Measurements from ENCODE around the gene MAFG. TPM values are rescaled to one million over a fixed set of nuclear protein-coding genes. Genes with fewer than 3 reads are reported as not detected.
"Not testable (repeated sequence)": the region's sequence is repeated elsewhere in the genome, so short reads cannot be mapped to it uniquely, and the experiment has no call there.

Gene MAFG
- total RNA-seq, 2 donors from 2014 or later = 19.6 to 35.2 TPM

DNA sequence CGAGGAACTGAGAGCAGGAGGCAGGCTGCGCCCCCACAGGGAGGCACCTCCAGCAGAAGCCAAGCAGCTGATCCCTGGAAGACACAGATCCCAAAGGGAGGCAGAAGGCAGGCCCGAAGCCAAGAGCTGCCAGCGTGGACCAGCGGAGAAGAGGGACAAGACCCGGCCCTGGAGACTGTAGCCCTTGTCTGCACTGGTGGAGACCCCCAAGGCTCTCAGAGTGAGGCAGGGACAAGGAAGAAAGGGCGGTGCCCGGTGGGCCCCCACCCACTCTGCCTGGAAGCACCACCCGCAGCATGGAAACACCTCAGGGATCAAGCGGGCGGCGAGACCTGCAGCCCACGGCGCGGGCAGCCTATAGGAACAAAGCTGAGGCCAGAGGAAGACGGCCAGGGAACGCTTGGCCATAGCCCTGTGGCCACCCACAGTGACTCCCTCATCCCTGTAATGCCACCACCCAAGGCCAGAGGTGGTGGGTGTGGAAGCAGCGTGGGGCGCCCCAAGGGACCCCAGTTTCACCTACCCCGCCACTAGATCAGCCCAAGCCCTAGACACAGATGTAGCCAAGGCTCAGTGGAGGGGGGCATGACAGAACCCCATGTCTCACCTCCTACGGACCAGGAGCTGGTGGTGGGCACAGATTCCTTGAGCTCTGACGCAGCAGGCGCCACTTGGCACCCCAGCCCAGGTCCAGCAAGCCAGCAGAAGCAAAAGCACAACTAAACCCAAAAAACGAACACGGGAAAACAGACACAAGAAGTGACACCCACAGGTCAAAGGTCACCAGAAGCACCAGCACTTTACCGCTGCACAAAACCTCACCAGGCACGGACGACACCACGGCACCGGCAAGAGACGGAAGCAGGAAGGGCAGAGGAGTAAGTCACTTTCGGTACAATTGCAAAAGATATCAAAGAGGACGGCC is 6.7 kb downstream of the MAFG start:
- peak overlapping the region in 1 of 2 donors; percentile 9 for H3K27ac Mint-ChIP-seq
- ATAC-seq (no peak), DNase-seq (ENCODE audit: low spot score in 2 of 2) (no peak)
- H3K36me3 Mint-ChIP-seq = peaks cover 0 to 8% of the 10 kb centered on the region in 2 donors
- H3K9me3 Mint-ChIP-seq = no peaks in the 10 kb centered on the region

DNA sequence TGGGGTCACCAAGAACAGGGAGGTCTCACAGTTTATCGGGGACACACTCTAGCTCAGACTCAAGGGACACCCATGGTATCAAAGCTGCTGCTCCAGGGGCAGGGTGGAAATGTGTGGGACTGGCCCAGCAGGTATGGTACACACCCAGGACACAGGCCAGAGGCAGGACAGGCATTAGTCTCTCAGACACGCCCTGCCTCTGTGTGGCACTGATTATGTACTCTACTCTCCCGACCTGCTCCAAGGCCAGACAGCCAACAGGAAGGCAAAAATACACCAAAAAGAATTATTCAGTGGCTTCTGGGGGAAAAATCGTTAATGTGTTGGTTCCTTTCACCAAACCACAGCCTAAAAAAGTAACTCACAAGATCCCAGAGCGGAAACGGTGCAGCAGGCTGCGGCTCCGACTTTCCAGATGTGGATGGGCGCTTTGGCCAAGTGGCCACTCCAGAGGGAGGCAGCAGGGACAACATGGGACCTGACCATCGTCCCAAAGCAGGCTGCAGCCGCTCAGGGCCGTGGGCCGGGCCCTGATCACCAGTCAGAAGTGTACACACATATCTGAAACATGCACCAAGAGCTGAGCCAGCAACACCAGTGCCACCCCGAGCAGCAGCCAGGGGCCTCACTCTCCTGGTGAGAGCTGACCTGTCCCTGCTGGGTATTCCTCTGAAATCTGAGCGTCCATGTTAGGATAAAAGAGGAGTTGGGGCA is 8.5 kb downstream of the MAFG start:
- ATAC-seq (no peak), DNase-seq (ENCODE audit: low spot score in 2 of 2) (no peak)
- Mint-ChIP-seq H3K9me3 (no peaks in the 10 kb centered on the region), H3K36me3 (peaks cover 0 to 8% of the 10 kb centered on the region in 2 donors), H3K27ac (peak overlapping the region; percentile 88 to 89)

DNA sequence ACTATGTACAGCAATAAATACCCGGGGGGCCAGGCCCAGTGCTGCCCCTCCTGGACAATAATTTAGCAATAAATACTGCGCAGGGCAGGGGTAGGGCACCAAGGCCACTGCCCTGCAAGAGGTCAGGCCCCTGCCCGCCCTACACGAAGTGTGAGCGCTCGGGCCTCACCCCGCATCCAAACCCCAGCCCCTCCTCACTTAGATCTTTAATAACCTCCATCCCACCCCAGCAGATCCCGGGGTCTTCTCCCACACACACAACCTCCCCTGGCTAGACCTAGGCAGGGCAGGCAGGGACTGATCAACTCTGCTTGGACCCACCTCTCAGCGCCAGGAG is 9.2 kb downstream of the MAFG start:
- ATAC-seq = peak; percentile 48 to 53
- not testable (repeated sequence) for H3K36me3 Mint-ChIP-seq

DNA sequence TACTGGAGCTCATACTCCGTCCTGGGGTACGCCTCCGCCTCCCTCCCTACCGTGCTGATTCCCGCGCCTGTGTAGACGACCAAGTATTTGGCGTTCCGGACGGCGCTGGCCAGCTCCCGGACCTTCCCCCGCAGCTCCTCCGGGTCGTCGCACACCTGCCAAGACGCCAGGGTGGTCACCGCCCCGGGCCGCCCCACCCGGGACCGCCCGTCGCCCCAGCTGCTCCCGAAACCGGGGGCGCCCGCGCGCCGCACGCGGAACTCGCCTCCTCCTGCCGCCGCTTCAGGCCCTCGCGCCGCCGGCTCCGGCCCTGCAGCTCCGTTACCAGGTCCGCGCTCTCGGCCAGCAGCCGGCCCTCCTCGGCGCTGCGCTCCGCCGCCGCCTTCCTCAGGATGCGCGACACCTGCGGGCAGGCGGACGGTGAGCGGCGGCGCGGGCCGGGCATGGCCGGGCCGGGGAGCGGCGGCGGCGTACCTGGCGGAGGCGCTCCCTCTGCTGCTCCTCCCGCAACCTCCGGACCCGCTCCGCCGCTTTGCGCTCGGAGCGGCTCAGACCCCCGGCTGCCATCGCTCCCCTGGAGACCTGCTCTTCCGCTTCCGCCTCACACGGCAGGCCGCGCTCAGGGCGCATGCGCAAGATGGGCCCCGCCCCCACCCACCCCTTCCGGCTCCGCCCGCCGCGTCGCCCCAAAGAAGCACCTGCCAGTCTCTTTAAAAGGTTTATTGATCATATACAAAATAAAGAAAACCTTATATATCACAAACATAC is 9.8 kb downstream of the MAFG start, which contains the start of gene SIRT7:
Gene SIRT7 (minus strand): TSS at position 612 of the 768 bp plus-strand sequence. CDS start 45 bp downstream, at position 567.
- H3K9me3 Mint-ChIP-seq = no peaks in the 10 kb centered on the region
- ATAC-seq = peak; percentile 88 to 90
- peaks cover 0 to 8% of the 10 kb centered on the region in 2 donors for H3K36me3 Mint-ChIP-seq
- peak; percentile 79 to 84 for DNase-seq (ENCODE audit: low spot score in 2 of 2)
- peak within 1 kb of the TSS; percentile 88 to 93 for H3K27ac Mint-ChIP-seq

More for the DNA sequence above, 9.2 kb downstream of the MAFG start:
- not testable (repeated sequence) for DNase-seq (ENCODE audit: low spot score in 2 of 2); H3K9me3 Mint-ChIP-seq
- peak overlapping the region; percentile 88 to 93 for H3K27ac Mint-ChIP-seq

DNA sequence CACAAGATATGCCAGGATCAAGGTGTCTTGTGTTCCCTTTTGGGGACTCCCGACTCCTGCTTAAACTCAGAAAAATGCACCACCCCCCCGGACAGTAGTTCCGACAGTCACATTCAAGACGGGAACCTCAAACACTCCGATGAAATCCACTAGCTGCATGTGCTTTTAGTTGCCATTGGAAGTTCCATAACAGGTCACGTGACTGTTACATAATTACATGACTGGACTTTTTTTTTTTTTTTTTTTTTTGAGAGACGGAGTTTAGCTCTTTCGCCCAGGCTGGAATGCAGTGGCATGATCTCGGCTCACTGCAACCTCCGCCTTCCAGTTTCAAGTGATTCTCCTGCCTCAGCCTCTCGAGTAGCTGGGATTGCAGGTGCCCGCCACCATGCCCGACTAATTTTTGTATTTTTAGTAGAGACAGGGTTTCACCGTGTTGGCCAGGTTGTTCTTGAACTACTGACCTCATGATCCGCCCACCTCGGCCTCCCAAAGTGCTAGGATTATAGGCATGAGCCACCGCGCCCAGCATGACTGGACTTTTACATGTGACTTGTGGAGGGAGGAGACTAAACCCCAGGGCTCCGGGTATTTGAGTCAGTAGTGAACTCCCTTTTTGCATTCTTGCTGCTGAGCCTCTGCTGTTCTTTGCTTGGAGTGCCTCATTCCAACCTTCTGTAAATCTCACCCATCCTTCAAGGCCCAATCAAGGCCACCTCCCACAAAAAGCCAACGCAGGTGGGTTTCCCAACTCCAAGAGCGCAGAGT is 11.1 kb downstream of the MAFG start:
- Mint-ChIP-seq H3K9me3 (no peaks in the 10 kb centered on the region), H3K36me3 (peaks cover 0 to 8% of the 10 kb centered on the region in 2 donors), H3K27ac (peak overlapping the region; percentile 22 to 88)
- no peak for ATAC-seq
- no peak for DNase-seq (ENCODE audit: low spot score in 2 of 2)

DNA sequence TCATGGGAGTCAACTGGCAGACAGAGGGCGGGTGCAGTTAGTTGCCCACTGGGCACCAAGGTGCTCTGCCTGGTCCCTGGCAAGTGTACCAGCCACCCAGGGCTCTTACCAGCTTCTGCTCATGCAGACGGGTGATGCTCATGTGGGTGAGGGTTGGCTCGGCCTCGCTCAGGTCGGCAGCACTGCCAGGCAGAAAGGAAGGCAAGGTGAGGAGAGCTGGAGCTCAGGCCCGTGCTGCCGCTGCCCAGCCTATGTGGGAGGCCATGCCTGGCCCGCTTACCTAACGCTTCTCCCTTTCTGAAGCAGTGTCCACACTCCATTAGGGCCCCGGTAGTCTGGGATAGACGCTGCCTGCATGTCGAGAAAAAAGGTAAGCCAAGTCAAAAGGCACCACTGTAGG is 12.2 kb downstream of the MAFG start:
- no peak for ATAC-seq

DNA sequence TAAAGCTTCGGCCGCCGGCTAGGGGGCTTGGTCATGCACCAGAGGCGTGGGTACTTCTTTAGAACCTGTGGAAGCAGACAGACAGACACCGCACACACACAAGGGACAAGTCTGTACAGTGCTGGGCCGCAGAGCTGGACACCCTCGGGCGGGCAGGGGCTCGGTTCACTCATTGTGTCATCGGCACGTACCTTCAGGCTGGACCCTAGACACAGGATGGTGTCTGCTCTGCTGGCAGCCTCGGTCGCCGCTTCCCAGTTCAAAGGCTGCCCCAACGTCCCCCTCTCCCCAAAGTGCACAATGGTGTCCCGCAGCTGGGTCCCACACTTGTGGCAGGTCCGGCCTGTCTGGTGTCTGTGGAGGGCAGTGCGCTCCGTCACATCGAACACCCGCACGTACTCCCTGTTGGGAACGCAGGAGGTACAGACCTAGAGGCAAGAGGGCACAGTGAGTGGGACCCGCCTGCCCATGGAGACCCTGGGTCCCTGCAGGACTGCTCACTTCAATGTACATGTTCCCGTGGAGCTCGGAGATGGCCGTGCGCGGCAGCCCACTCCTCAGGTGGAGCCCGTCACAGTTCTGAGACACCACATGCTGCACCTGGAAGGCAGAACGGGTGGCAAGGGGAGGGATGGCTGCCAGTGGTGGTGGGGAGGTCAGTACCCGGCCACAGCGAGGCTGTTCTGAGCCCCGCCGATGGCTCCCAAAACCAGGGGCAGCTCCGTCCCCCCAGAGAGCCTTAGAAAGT is 13.3 kb downstream of the MAFG start:
- Mint-ChIP-seq H3K9me3 (no peaks in the 10 kb centered on the region), H3K36me3 (peaks cover 0 to 8% of the 10 kb centered on the region in 2 donors), H3K27ac (peak overlapping the region in 1 of 2 donors; percentile 39)
- DNase-seq (ENCODE audit: low spot score in 2 of 2) = no peak
- ATAC-seq = no peak

More for the DNA sequence above, 12.2 kb downstream of the MAFG start:
- H3K27ac Mint-ChIP-seq = peak overlapping the region in 1 of 2 donors; percentile 39
- H3K9me3 Mint-ChIP-seq = no peaks in the 10 kb centered on the region
- H3K36me3 Mint-ChIP-seq = peaks cover 0 to 8% of the 10 kb centered on the region in 2 donors
- DNase-seq (ENCODE audit: low spot score in 2 of 2) = no peak

DNA sequence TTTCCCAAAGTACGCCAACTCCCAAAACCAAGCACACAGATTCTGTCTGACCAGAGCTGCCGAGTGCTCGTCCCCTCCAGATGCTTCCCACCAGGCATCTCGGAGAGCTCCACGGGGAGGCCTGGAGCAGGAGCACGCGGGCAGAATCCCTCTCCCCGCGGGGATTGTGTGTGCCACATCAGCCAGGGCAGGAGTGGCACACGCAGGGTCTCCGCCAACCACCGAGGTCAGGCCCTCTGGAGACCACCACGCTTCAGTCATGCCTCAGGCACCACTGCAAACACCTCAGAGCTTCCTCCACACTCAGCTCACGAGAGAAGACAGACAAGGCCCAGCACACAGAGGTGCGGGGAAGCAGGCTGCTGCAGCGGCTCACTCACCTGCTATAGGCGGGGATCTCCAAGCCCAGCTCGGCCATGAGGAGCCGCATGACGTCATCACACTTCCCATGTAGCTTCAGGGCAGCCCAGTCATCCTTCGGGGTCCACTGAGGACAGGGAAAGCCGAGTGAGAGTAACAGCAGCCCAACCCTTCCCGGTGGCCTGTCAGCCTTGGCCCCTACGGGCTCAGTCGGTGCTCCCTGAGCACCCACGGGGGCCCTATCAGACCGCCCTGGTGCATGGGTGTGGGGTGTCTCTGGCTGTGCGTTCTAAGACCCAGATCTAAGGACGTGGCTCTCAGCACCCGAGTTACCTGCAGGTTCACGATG is 14.0 kb downstream of the MAFG start:
- DNase-seq (ENCODE audit: low spot score in 2 of 2) (no peak), ATAC-seq (no peak)
- no peak overlapping the region for H3K27ac Mint-ChIP-seq
- H3K36me3 Mint-ChIP-seq = peaks cover 0 to 8% of the 10 kb centered on the region in 2 donors
- H3K9me3 Mint-ChIP-seq = no peaks in the 10 kb centered on the region

DNA sequence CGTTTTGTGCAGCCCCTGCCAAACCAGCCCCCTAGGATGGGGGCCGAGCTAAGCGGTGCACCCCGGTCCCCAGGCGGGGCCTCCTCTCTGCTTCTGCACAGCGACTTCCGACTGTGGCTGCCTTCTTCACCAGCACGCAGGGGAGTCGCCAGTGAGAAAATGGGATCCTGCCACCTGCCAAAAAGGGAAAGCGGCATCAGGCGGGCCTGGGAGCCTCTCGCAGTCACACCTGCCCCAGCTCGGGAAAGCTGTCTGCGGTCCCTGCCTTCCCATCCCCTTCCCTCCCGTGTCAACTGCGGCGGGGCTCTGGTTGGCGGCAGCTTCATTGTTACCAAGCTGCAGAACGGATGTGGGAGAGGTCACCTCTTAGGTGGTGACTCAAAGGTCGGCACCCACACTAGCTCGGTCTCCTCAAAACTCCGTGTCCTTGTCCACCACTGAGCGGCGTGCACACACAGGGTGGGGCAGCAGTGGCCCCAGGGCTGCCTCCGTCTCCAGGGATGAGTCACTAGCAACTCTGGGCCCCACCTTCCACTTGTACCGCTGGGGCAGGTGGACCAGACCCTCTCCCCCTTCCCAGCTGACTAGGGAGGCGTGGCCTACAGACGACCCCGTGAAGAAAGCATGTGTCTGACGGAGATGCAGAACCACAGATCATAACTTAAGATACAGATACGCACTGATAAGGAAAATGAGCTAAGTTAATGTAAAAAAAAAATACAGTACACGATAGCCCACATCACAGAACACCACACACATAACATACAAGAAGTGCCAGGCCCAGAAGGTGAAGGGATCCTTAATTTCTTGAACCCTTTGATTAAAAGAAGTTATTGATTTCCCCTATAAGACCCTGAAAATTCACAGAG is 14.9 kb downstream of the MAFG start:
- ATAC-seq = no peak
- Mint-ChIP-seq H3K36me3 (peaks cover 0 to 8% of the 10 kb centered on the region in 2 donors), H3K9me3 (no peaks in the 10 kb centered on the region), H3K27ac (no peak overlapping the region)
- DNase-seq (ENCODE audit: low spot score in 2 of 2) = no peak

DNA sequence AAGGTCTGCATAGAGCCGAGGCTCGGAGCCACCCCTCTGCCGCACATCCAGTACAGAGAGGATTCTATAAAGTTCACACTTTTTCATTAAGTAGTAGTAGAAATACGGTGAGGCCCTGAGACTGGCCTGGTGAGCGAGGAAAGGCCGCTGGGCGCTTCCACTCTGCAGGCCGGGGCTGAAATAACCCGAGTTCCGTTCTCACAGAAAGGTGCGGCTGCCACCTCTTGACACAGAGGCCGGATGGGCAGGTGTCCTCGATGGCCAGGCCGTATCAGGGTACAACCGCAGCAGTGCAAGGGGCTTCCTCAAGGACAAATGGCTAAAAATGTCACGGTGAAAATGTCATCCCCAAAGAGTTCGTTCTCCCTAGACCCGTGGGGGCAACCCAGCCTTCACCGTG is 15.6 kb downstream of the MAFG start:
- no peaks in the 10 kb centered on the region for H3K9me3 Mint-ChIP-seq
- no peak for ATAC-seq
- H3K27ac Mint-ChIP-seq = no peak overlapping the region
- DNase-seq (ENCODE audit: low spot score in 2 of 2) = no peak
- H3K36me3 Mint-ChIP-seq = peaks cover 0 to 3% of the 10 kb centered on the region in 2 donors

DNA sequence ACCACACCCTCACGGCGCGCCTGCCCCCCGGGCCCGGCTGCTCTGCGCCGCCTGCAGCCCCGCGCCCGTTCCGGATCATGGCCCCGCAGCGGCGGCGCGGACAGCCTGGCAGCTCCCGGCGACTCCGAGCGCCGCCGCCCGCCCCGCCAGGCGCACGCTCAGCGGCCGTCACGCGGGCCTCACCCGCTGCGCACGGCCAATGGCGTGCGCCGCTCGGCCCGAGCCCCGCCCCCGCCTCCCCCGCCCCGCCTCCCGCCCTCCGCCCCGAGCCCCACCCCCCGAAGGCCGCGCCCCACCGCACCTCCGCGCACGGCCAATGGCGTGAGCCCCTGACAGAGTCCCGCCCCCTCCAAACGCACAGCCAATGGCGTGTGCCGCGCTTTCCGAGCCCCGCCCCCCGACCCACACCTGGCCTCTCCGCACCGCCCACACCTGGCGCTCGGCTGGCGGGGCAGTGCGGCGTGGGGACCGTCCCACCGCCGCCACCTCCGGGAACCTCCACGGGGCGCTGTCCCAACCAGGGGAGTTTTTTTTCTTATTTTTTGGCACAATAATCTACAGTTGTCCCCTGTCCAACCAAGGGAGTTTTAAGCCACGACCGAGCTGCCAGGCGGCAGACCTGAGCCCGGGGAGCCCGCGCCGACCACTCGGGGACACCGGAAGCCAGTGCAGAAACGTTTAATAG is 16.1 kb downstream of the MAFG start, which contains the start of gene PCYT2:
Gene PCYT2 (minus strand): TSS at position 123 of the 685 bp plus-strand sequence. CDS start 44 bp downstream, at position 79.
- H3K36me3 Mint-ChIP-seq = no peaks in the 10 kb centered on the region
- no peaks in the 10 kb centered on the region for H3K9me3 Mint-ChIP-seq
- ATAC-seq (peak; percentile 93 to 94), DNase-seq (ENCODE audit: low spot score in 2 of 2) (peak; percentile 93)
- H3K27ac Mint-ChIP-seq = no peak within 1 kb of the TSS

DNA sequence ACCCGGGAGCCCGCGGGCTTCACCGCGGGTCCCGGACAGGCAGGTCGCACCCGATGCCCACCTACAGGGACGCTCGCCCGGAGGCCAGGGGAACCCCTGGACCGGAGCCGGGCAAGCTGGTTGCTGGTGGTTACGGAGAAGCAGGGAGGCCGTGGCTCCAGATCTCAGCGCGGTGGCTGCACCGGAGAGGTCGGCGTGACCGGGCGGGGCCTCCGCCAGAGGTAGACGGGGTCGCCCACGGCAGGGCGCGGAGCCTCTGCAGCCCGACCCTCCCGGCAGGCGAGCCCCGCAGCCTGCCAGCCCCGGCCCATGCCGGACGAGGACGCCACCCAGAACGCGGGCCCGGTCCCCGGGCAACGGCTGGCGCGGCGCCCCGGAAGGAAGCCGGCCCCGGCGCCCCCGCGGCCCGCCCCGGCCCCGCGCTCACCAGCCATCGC is 16.7 kb downstream of the MAFG start:
- H3K36me3 Mint-ChIP-seq = no peaks in the 10 kb centered on the region
- H3K27ac Mint-ChIP-seq = no peak overlapping the region
- ATAC-seq = peak in 1 of 2 donors; percentile 28
- DNase-seq (ENCODE audit: low spot score in 2 of 2) = no peak
- no peaks in the 10 kb centered on the region for H3K9me3 Mint-ChIP-seq
